Liver (tissue), 9 donors: ENCODE results near the gene BHLHA15. TPM values are rescaled to one million over a fixed set of nuclear protein-coding genes. Genes with fewer than 3 reads are reported as not detected.

Experiments
- DNase-seq: peaks from one replicate; pipeline ENCODE4 v3.0.0-alpha.2; 2017; ENCODE audit warnings: low spot score
- H3K27ac ChIP-seq, 2 donors: one replicate each; pipeline ENCODE4 v1.7.0; 2013; ENCODE audit warnings: inconsistent platforms in 2 of 2, low read length in 2 of 2, control low read depth in 1 of 2, low read depth in 1 of 2, mild to moderate bottlenecking in 1 of 2
- H3K27me3 ChIP-seq, 4 donors: one replicate each; pipeline versions ENCODE4 v1.6.1 to v1.7.0; 2013; ENCODE audit warnings: low read length in 3 of 4, inconsistent platforms in 1 of 4, mild to moderate bottlenecking in 1 of 4, moderate library complexity in 1 of 4; ENCODE audit not compliant: control insufficient read depth in 4 of 4, insufficient read depth in 4 of 4
- H3K36me3 ChIP-seq, 4 donors: one replicate each; pipeline versions ENCODE4 v1.6.1 to v1.7.0; 2013; ENCODE audit warnings: low read length in 3 of 4, mild to moderate bottlenecking in 3 of 4, low read depth in 1 of 4, moderate library complexity in 1 of 4; ENCODE audit not compliant: control insufficient read depth in 4 of 4, insufficient read depth in 3 of 4
- H3K4me1 ChIP-seq, 4 donors: one replicate each; pipeline versions ENCODE4 v1.6.1 to v1.7.0; 2013; ENCODE audit warnings: low read length in 3 of 4, mild to moderate bottlenecking in 3 of 4, moderate library complexity in 1 of 4; ENCODE audit not compliant: control insufficient read depth in 4 of 4, insufficient read depth in 4 of 4
- H3K4me3 ChIP-seq, 3 donors: one replicate each; pipeline versions ENCODE4 v1.6.1 to v1.7.0; 2013; ENCODE audit warnings: low read length in 3 of 3, control low read depth in 1 of 3, low read depth in 1 of 3, mild to moderate bottlenecking in 1 of 3
- H3K9ac ChIP-seq, 2 donors: one replicate each; pipeline ENCODE4 v1.7.0; 2013; ENCODE audit warnings: low read length in 2 of 2, mild to moderate bottlenecking in 2 of 2, moderate library complexity in 2 of 2, control low read depth in 1 of 2, low read depth in 1 of 2
- H3K9me3 ChIP-seq, 4 donors: one replicate each; pipeline versions ENCODE4 v1.6.1 to v1.7.0; 2013; ENCODE audit warnings: low read length in 3 of 4; ENCODE audit not compliant: control insufficient read depth in 4 of 4
- EGR1 ChIP-seq, 2 donors: IDR thresholded peaks; 2 replicates each; pipeline ENCODE4 v1.6.1; 2016 to 2018; ENCODE audit warnings: antibody characterized with exemption in 2 of 2, low read depth in 2 of 2
- FOXA1 ChIP-seq: IDR thresholded peaks from 2 replicates; pipeline ENCODE4 v1.6.1; 2016; ENCODE audit warnings: antibody characterized with exemption
- FOXA2 ChIP-seq: IDR thresholded peaks from 2 replicates; pipeline ENCODE4 v1.6.1; 2016; ENCODE audit warnings: antibody characterized with exemption
- GABPA ChIP-seq, 2 donors: IDR thresholded peaks in 1 of 2; conservative IDR thresholded peaks in 1 of 2; 2 replicates each; pipeline ENCODE4 v1.6.1; 2016; ENCODE audit warnings: antibody characterized with exemption in 2 of 2, mild to moderate bottlenecking in 1 of 2, moderate library complexity in 1 of 2
- HNF4A ChIP-seq, 2 donors: conservative IDR thresholded peaks; 2 replicates each; pipeline ENCODE4 v1.6.1; 2016; ENCODE audit warnings: antibody characterized with exemption in 2 of 2, mild to moderate bottlenecking in 2 of 2
- HNF4G ChIP-seq: IDR thresholded peaks from 2 replicates; pipeline ENCODE4 v1.6.1; 2016; ENCODE audit warnings: antibody characterized with exemption
- JUND ChIP-seq, 2 donors: IDR thresholded peaks; 2 replicates each; pipeline ENCODE4 v1.6.1; 2016; ENCODE audit warnings: antibody characterized with exemption in 2 of 2
- NR2F2 ChIP-seq: IDR thresholded peaks from 2 replicates; pipeline ENCODE4 v1.6.1; 2016; ENCODE audit warnings: antibody characterized with exemption
- RXRA ChIP-seq, 2 donors: IDR thresholded peaks; 2 replicates each; pipeline ENCODE4 v1.6.1; 2017 to 2018; ENCODE audit warnings: antibody characterized with exemption in 2 of 2, mild to moderate bottlenecking in 1 of 2
- SP1 ChIP-seq: IDR thresholded peaks from 2 replicates; pipeline ENCODE4 v1.6.1; 2018; ENCODE audit warnings: antibody characterized with exemption, mild to moderate bottlenecking
- TAF1 ChIP-seq: conservative IDR thresholded peaks from 2 replicates; pipeline ENCODE4 v1.6.1; 2016; ENCODE audit warnings: antibody characterized with exemption, mild to moderate bottlenecking
- YY1 ChIP-seq: IDR thresholded peaks from 2 replicates; pipeline ENCODE4 v1.6.1; 2016; ENCODE audit warnings: antibody characterized with exemption, mild to moderate bottlenecking
- WGBS: extraction: QIAGEN DNeasy Blood & Tissue Kit; methylation state at CpG from one replicate; pipeline ENCODE4 v1.1.7; 2013; 5-methylcytosine and 5-hydroxymethylcytosine counted together
- polyA plus RNA-seq, 2 donors: library from polyadenylated mRNA; stranded (reverse) in 1 of 2; unstranded in 1 of 2; fragments of 200-250 nt in 1 of 2; fragments of >200 nt in 1 of 2; fragmentation: Nextera tagmentation in 1 of 2; extraction: Ambion mirVana in 1 of 2; gene quantifications; one replicate each; pipeline versions ENCODE4 v1.2.1 to v1.2.3, GENCODE V29; 2013 to 2015
- total RNA-seq, 2 donors: library from RNA; depleted of rRNA; stranded (reverse); fragments of >200 nt; gene quantifications; one replicate each; pipeline ENCODE4 v1.2.3, GENCODE V29; 2014
- TF ChIP-seq, protein P1 (sequence below): IDR thresholded peaks from 2 replicates; pipeline ENCODE4 v1.6.1; 2016; ENCODE audit warnings: antibody characterized with exemption
- TF ChIP-seq, protein P2 (sequence below): fragments of 150-350 bp; IDR thresholded peaks from 2 replicates; pipeline ENCODE4 v1.5.1; 2017; ENCODE audit warnings: improper control_type of control experiment, low read depth, low read length; ENCODE audit not compliant: missing input control
- TF ChIP-seq, protein P3 (sequence below): IDR thresholded peaks from 2 replicates; pipeline ENCODE4 v1.6.1; 2016; ENCODE audit warnings: antibody characterized with exemption
- TF ChIP-seq, protein P4 (sequence below): IDR thresholded peaks from 2 replicates; pipeline ENCODE4 v1.6.1; 2016; ENCODE audit warnings: antibody characterized with exemption
- TF ChIP-seq, protein P5 (sequence below): IDR thresholded peaks from 2 replicates; pipeline ENCODE4 v1.6.1; 2016; ENCODE audit warnings: antibody characterized with exemption, mild to moderate bottlenecking
- donor health status: healthy.
- donor health status: healthy.
- donor health status: healthy.
- donor health status: healthy.
- donor health status: healthy.

BHLHA15 gene
- total and polyA plus RNA-seq, 4 donors: 1.0 to 28.9 (median 7.6) TPM

- WGBS: 92% methylated on average over 6 of the region's 6 CpGs
- H3K9ac ChIP-seq: no peak overlapping the region
- H3K27me3 ChIP-seq: no peaks in the 10 kb centered on the region
- no peak overlapping the region for H3K4me3 ChIP-seq
- no peak for DNase-seq
- H3K9me3 ChIP-seq: no peaks in the 10 kb centered on the region
- H3K36me3 ChIP-seq: peaks cover 2 to 20% (median 5%) of the 10 kb centered on the region in 4 donors
- TF ChIP-seq YY1 (no peak), HNF4A (conservative IDR thresholded peaks at IDR 0.05) (no peak), GABPA (IDR thresholded peaks at IDR 0.05 in 1 of 2, conservative IDR thresholded peaks at IDR 0.05 in 1 of 2) (no peak), NR2F2 (no peak), FOXA2 (no peak), EGR1 (IDR thresholded peaks at IDR 0.05; ENCODE audit: low read depth in 2 of 2) (no peak), SP1 (no peak), HNF4G (no peak), RXRA (IDR thresholded peaks at IDR 0.05) (no peak), FOXA1 (no peak), JUND (IDR thresholded peaks at IDR 0.05) (no peak), TAF1 (no peak)
- TF ChIP-seq, protein P1, sequence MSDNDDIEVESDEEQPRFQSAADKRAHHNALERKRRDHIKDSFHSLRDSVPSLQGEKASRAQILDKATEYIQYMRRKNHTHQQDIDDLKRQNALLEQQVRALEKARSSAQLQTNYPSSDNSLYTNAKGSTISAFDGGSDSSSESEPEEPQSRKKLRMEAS: no peak
- TF ChIP-seq, protein P2, sequence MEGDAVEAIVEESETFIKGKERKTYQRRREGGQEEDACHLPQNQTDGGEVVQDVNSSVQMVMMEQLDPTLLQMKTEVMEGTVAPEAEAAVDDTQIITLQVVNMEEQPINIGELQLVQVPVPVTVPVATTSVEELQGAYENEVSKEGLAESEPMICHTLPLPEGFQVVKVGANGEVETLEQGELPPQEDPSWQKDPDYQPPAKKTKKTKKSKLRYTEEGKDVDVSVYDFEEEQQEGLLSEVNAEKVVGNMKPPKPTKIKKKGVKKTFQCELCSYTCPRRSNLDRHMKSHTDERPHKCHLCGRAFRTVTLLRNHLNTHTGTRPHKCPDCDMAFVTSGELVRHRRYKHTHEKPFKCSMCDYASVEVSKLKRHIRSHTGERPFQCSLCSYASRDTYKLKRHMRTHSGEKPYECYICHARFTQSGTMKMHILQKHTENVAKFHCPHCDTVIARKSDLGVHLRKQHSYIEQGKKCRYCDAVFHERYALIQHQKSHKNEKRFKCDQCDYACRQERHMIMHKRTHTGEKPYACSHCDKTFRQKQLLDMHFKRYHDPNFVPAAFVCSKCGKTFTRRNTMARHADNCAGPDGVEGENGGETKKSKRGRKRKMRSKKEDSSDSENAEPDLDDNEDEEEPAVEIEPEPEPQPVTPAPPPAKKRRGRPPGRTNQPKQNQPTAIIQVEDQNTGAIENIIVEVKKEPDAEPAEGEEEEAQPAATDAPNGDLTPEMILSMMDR: no peak
- TF ChIP-seq, protein P3, sequence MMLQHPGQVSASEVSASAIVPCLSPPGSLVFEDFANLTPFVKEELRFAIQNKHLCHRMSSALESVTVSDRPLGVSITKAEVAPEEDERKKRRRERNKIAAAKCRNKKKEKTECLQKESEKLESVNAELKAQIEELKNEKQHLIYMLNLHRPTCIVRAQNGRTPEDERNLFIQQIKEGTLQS: no peak
- TF ChIP-seq, protein P4, sequence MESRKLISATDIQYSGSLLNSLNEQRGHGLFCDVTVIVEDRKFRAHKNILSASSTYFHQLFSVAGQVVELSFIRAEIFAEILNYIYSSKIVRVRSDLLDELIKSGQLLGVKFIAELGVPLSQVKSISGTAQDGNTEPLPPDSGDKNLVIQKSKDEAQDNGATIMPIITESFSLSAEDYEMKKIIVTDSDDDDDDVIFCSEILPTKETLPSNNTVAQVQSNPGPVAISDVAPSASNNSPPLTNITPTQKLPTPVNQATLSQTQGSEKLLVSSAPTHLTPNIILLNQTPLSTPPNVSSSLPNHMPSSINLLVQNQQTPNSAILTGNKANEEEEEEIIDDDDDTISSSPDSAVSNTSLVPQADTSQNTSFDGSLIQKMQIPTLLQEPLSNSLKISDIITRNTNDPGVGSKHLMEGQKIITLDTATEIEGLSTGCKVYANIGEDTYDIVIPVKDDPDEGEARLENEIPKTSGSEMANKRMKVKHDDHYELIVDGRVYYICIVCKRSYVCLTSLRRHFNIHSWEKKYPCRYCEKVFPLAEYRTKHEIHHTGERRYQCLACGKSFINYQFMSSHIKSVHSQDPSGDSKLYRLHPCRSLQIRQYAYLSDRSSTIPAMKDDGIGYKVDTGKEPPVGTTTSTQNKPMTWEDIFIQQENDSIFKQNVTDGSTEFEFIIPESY: no peak
- TF ChIP-seq, protein P5, sequence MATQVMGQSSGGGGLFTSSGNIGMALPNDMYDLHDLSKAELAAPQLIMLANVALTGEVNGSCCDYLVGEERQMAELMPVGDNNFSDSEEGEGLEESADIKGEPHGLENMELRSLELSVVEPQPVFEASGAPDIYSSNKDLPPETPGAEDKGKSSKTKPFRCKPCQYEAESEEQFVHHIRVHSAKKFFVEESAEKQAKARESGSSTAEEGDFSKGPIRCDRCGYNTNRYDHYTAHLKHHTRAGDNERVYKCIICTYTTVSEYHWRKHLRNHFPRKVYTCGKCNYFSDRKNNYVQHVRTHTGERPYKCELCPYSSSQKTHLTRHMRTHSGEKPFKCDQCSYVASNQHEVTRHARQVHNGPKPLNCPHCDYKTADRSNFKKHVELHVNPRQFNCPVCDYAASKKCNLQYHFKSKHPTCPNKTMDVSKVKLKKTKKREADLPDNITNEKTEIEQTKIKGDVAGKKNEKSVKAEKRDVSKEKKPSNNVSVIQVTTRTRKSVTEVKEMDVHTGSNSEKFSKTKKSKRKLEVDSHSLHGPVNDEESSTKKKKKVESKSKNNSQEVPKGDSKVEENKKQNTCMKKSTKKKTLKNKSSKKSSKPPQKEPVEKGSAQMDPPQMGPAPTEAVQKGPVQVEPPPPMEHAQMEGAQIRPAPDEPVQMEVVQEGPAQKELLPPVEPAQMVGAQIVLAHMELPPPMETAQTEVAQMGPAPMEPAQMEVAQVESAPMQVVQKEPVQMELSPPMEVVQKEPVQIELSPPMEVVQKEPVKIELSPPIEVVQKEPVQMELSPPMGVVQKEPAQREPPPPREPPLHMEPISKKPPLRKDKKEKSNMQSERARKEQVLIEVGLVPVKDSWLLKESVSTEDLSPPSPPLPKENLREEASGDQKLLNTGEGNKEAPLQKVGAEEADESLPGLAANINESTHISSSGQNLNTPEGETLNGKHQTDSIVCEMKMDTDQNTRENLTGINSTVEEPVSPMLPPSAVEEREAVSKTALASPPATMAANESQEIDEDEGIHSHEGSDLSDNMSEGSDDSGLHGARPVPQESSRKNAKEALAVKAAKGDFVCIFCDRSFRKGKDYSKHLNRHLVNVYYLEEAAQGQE: no peak
- no peak overlapping the region for H3K27ac ChIP-seq
- no peaks in the 10 kb centered on the region for H3K4me1 ChIP-seq
Measured at GRCh38 chr7:98200364-98200763, 10.9 kb upstream of the BHLHA15 start.
